Rectal smooth muscle tissue (tissue), 1 donor: ENCODE data around the gene OR56B4.

Experiments used
- H3K27ac ChIP-seq: one replicate; pipeline ENCODE4 v1.7.0; 2013; ENCODE audit warnings: low read depth, low read length, inconsistent platforms
- H3K27me3 ChIP-seq: one replicate; pipeline ENCODE4 v1.7.0; 2013; ENCODE audit warnings: low read length; ENCODE audit not compliant: control insufficient read depth, insufficient read depth
- H3K36me3 ChIP-seq: one replicate; pipeline ENCODE4 v1.7.0; 2013; ENCODE audit warnings: low read length; ENCODE audit not compliant: control insufficient read depth, insufficient read depth
- H3K4me1 ChIP-seq: one replicate; pipeline ENCODE4 v1.7.0; 2013; ENCODE audit warnings: low read length; ENCODE audit not compliant: control insufficient read depth, insufficient read depth
- H3K4me3 ChIP-seq: one replicate; pipeline ENCODE4 v1.7.0; 2013; ENCODE audit warnings: low read length
- H3K9ac ChIP-seq: one replicate; pipeline ENCODE4 v1.7.0; 2013; ENCODE audit warnings: low read length

The OR56B4 gene

DNA sequence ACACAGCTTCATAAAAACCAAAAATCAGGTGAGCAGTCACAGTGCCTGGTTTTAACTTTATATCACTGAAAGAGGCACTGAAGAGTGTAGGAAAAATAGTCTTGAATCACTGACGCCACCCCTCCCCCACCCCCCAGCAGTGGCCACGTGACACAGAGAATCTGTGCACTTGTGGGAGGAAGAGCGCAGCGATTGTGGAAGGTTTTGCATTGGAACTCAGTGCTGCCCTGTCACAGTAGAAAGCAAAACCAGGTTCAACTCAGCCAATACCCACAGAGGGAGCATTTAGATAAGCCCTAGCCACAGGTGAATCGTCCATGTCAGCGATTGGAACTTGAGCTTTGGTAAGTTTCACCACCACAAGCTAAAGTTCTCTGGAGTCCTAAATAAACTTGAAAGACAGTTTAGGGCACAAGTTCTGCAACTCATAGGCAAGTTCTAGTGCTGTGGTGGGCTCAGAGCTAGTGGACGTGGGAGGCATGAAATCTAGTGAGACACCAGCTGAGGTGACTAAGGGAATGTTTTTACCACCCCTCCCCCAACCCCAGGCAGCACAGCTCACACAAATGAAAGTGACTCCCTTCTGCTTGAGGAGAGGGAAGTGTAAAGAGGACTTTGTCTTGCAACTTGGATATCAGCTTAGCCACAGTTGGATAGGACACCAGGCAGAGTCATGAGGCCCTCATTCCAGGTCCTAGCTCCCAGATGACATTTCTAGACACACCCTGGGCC lies 49.3 kb downstream of the OR56B4 start:
- Histone ChIP-seq H3K4me1 (no peaks in the 10 kb centered on the region), H3K27me3 (no peaks in the 10 kb centered on the region), H3K4me3 (no peak overlapping the region), H3K9ac (no peak overlapping the region), H3K36me3 (no peaks in the 10 kb centered on the region), H3K27ac (no peak overlapping the region)
